GM12891 (cell line): Measurements from ENCODE around the gene CNTN5.

Source experiments
- DNase-seq: peaks from one replicate; pipeline ENCODE4 v3.0.0; 2011; ENCODE audit warnings: low spot score; ENCODE audit not compliant: insufficient read length
- FAIRE-seq: peaks from 2 replicates; lab custom pipeline; 2011; peaks lifted over from hg19 to GRCh38; lab: Jason Lieb, UNC
- PAX5 ChIP-seq: IDR thresholded peaks from 2 replicates; pipeline ENCODE4 v1.6.1; 2011; ENCODE audit warnings: low read length, moderate library complexity, mild to moderate bottlenecking; ENCODE audit not compliant: insufficient read depth, severe bottlenecking
- POLR2A ChIP-seq: IDR thresholded peaks from 2 replicates; pipeline ENCODE4 v1.6.1; 2011; ENCODE audit warnings: low read depth, low read length, control low read depth
- POLR2AphosphoS5 ChIP-seq: IDR thresholded peaks from 2 replicates; pipeline ENCODE4 v1.6.1; 2011; ENCODE audit warnings: low read depth, low read length, control low read depth
- POU2F2 ChIP-seq: IDR thresholded peaks from 2 replicates; pipeline ENCODE4 v1.6.1; 2011; ENCODE audit warnings: low read depth, mild to moderate bottlenecking, control low read depth, low read length, moderate library complexity
- SPI1 ChIP-seq: IDR thresholded peaks from 2 replicates; pipeline ENCODE4 v1.6.1; 2011; ENCODE audit warnings: low read depth, low read length, control low read depth
- TAF1 ChIP-seq: IDR thresholded peaks from 2 replicates; pipeline ENCODE4 v1.6.1; 2011; ENCODE audit warnings: low read depth, low read length, control low read depth

The CNTN5 gene

GRCh38 chr11:100340466-100341319 is 1319.9 kb downstream of the CNTN5 start:
- FAIRE-seq (no peak), DNase-seq (no peak)
- TF ChIP-seq POLR2AphosphoS5 (no peak), PAX5 (no peak), POU2F2 (no peak), POLR2A (no peak), SPI1 (no peak), TAF1 (no peak)

GRCh38 chr11:100353083-100353482 is 1332.3 kb downstream of the CNTN5 start:
- TF ChIP-seq TAF1 (no peak), POLR2A (no peak), PAX5 (no peak), SPI1 (no peak), POU2F2 (no peak), POLR2AphosphoS5 (no peak)
- no peak for FAIRE-seq

GRCh38 chr11:100354736-100355135 is 1334.0 kb downstream of the CNTN5 start:
- DNase-seq (no peak), FAIRE-seq (no peak)
- no peak for TF ChIP-seq POLR2AphosphoS5
- no peak for TF ChIP-seq SPI1

More at GRCh38 chr11:100353083-100353482, 1332.3 kb downstream of the CNTN5 start:
- no peak for DNase-seq

GRCh38 chr11:100356035-100356434 is 1335.3 kb downstream of the CNTN5 start:
- DNase-seq (no peak), FAIRE-seq (no peak)
- TF ChIP-seq POLR2AphosphoS5 (no peak), PAX5 (no peak), POLR2A (no peak), TAF1 (no peak), POU2F2 (no peak), SPI1 (no peak)

GRCh38 chr11:100359281-100359680 is 1338.5 kb downstream of the CNTN5 start:
- DNase-seq, result no peak
- no peak for TF ChIP-seq SPI1
- no peak for TF ChIP-seq POU2F2
- no peak for FAIRE-seq

- FAIRE-seq (no peak), DNase-seq (no peak)
- no peak for TF ChIP-seq PAX5
Measured at GRCh38 chr11:100367892-100368291, 1347.1 kb downstream of the CNTN5 start.

GRCh38 chr11:100383357-100383865 is 1362.7 kb downstream of the CNTN5 start:
- TF ChIP-seq POLR2A (no peak), POLR2AphosphoS5 (no peak), TAF1 (no peak), POU2F2 (no peak), PAX5 (no peak), SPI1 (no peak)
- DNase-seq (no peak), FAIRE-seq (no peak)

- FAIRE-seq (no peak), DNase-seq (no peak)
- TF ChIP-seq PAX5 (no peak), POLR2AphosphoS5 (no peak), SPI1 (no peak), TAF1 (no peak), POLR2A (no peak), POU2F2 (no peak)
Measured at GRCh38 chr11:100396266-100396665, 1375.5 kb downstream of the CNTN5 start.

- FAIRE-seq, result no peak
- no peak for TF ChIP-seq POU2F2
- no peak for TF ChIP-seq PAX5
- TF ChIP-seq POLR2A, result no peak
- no peak for TF ChIP-seq SPI1
- TF ChIP-seq TAF1, result no peak
- TF ChIP-seq POLR2AphosphoS5, result no peak
- no peak for DNase-seq
Measured at GRCh38 chr11:100397401-100397800, 1376.7 kb downstream of the CNTN5 start.

GRCh38 chr11:100403816-100404215 is 1383.1 kb downstream of the CNTN5 start:
- FAIRE-seq, result no peak
- DNase-seq, result no peak
- no peak for TF ChIP-seq POLR2AphosphoS5
- TF ChIP-seq TAF1, result no peak
- no peak for TF ChIP-seq SPI1
- no peak for TF ChIP-seq PAX5
- no peak for TF ChIP-seq POLR2A
- TF ChIP-seq POU2F2, result no peak
